Esophagus squamous epithelium (tissue), 4 donors: ENCODE data around the gene APLP2.

Source experiments
- CTCF ChIP-seq, 6 experiments: fragments of 450-650 bp in 4 of 6; fragments of 200-600 bp in 2 of 6; sonication (generic) in 2 of 6; IDR thresholded peaks; one replicate each; pipeline ENCODE4 v1.5.1; 2016 to 2019; ENCODE audit warnings: antibody characterized with exemption in 6 of 6, mild to moderate bottlenecking in 4 of 6, moderate library complexity in 4 of 6
- POLR2A ChIP-seq, 4 donors: fragments of 450-650 bp; IDR thresholded peaks; one replicate each; pipeline ENCODE4 v1.6.1; 2017; ENCODE audit warnings: antibody characterized with exemption in 4 of 4, mild to moderate bottlenecking in 4 of 4, moderate library complexity in 3 of 4

GRCh38 chr11:130123414-130124040 lies 53.8 kb downstream of the APLP2 start:
- TF ChIP-seq CTCF (IDR thresholded peaks at IDR 0.05) (no peak), POLR2A (IDR thresholded peaks at IDR 0.05) (no peak)
